ENCODE data around the gene ABCC10.
"Not testable (repeated sequence)": the region's sequence is repeated elsewhere in the genome, so short reads cannot be mapped to it uniquely, and the experiment has no call there.

Gene ABCC10

GRCh38 chr6:43444582-43444981 is 17.2 kb downstream of the ABCC10 start:
- no peak for DNase-seq

DNA sequence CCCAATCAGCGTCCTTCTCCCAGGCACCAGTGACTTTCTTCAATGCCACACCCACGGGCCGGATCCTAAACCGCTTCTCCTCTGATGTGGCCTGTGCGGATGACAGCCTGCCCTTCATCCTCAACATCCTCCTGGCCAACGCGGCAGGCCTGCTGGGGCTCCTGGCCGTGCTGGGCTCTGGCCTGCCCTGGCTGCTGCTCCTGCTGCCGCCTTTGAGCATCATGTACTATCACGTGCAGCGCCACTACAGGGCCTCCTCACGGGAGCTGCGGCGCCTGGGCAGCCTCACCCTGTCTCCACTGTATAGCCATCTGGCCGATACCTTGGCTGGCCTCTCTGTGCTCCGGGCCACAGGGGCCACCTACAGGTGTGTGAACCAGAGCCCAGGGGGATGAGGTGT is 18.2 kb downstream of the ABCC10 start:
- DNase-seq: no peak

GRCh38 chr6:43447604-43448003 is 20.3 kb downstream of the ABCC10 start:
- no peak for DNase-seq

DNA sequence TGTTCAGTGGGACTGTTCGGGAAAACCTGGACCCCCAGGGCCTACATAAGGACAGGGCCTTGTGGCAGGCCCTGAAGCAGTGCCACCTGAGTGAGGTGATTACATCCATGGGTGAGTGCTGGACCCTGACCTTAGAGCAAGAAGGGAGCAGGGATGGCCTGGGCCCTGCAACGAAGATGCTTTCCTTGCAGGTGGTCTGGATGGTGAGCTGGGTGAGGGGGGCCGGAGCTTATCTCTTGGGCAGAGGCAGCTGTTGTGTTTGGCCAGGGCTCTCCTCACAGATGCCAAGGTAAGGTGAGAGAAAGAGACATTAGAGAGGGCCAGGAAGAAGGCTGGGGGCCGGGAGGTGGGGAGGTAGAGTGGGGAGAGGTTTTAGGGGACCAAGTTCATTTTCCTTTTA is 21.6 kb downstream of the ABCC10 start:
- no peak for DNase-seq

GRCh38 chr6:43450699-43451131 is 23.4 kb downstream of the ABCC10 start:
- no peak for DNase-seq

DNA sequence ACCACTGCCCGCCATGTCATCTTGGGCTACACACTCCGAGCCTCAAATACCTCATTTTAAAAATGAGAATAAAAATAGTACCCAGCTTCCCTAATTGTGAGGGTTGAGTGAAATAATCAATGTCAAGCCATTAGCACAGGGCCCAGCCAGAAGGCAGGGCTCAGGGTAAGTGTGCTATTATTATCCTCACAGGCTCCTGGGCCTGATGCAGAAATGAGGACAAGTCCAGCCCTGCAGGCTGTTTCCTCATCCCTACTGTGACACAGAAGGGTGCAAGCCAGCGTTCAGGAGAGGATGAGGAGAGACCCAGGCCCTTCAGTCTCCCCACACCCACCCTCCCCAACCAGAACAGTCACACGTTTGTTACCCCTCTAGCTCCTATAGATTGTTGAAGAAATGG is 24.0 kb downstream of the ABCC10 start:
- DNase-seq: no peak

DNA sequence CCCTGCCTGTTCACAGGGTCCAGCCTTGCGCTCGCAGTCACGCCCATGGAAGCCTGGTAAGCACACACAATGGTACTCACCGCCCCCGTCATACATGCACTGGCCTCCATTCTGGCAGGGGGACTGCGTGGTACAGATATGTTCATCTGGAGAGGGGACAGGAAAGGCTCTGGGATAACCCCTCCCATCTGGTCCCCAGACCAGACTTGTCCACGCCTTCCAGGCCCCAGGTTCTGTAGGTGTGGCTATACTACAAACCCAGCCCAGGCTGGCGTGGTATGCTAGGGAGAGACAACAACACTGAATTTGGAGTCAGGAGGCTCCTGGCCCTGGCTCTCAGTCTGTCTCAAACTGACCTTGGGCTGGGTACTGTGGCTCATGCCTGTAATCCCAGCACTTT is 24.6 kb downstream of the ABCC10 start:
- no peak for DNase-seq

DNA sequence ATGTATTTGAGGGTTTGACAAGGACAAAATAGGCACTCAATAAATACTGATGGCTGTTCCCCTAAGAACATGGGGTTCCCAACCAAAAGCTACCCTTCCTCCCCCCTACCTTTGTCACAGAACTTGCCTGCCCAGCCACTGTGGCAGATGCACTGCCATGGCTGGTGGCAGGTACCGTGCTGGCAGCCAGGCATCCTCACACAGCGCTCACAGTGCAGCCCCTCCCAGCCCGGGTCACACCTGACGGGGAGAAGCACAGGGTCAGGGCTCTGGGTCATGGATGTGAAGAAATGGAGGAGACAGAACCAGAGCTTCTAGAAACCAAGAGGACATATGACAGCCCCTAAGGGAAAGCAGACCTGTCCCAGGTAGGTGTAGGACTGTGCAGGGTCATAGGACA is 25.6 kb downstream of the ABCC10 start:
- no peak for DNase-seq

GRCh38 chr6:43453831-43454230 is 26.5 kb downstream of the ABCC10 start:
- no peak for DNase-seq

DNA sequence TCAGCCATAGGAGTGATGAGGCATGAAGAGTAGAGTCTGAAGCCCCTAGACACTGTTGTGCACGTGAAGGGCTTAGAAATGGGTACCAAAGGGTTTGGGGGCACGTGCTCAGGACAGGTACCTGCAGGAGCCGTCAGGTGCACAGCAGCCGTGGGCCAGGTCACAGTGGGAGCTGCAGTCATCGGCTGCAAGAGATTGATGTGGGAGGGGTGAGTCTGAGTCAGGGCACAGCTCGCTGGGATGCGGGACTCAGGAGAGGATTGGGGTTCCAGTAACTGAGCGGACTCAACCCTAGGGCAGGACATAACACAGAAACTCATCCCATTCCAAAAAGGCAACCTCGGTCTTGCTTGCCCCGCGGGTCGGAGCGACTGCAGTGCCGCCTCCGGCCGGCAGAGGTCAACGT is 27.0 kb downstream of the ABCC10 start:
- peak; percentile 73 for DNase-seq

- no peak for DNase-seq
These were observed 27.6 kb downstream of the ABCC10 start for GRCh38 chr6:43454696-43455530.

- peak; percentile 48 for DNase-seq
These were observed 28.4 kb downstream of the ABCC10 start, which contains the start of gene DLK2 for GRCh38 chr6:43455531-43456428. TSS of gene DLK2 (minus strand) at chr6:43455548. CDS start at chr6:43454825, 723 bp downstream.

GRCh38 chr6:43457643-43458042 is 30.3 kb downstream of the ABCC10 start:
- DNase-seq: no peak

DNA sequence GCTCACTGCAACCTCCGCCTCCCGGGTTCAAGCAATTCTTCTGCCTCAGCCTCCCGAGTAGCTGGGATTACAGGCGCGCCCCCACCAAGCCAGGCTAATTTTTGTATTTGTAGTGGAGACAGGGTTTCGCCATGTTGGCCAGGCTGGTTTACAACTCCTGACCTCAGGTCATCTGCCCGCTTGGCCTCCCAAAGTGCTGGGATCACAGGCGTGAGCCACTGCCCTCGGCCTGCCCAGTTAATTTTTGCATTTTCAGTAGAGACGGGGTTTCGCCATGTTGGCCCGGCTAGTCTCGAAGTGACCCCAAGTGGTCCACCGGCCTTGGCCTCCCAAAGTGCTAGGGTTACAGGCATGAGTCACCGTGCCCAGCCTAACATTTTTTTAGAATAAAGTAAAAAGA is 30.8 kb downstream of the ABCC10 start:
- not testable (repeated sequence) for DNase-seq

DNA sequence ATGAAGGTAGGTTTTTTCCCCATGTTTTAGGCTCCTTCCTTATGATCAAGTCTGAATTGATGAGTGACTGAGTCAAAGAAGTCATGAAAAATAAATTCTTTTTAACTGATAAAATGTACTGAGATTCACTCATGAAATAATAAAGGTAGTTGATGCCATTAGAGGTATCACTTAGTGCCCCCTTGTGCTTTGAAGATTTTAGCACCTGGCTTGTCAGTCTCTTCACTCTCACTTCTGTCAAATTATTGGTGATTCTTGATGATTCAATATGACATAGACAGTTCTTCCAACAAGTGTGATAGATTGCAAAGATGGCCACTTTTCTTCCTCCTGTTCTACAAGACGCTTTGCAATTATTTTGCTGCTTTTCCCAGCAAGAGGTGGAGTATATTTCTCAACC is 32.2 kb downstream of the ABCC10 start:
- no peak for DNase-seq

DNA sequence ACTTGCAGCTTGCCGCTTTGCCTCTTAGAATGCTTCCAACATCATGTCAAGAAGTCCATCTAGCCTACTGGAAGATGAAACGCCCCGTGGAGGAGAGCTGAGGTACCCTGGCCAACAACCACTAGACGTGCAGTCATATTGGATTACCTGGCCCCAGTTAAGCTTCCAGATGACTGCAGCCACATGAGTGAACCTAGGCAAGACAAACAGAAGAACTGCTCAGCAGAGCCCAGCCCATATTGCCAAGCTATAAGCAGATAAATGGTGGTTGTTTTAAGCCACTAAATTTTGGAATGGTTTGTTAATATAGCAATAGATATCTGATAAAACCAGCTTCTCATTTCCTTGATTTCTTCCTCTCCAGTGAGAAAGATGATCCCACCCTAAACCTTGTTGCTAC is 32.7 kb downstream of the ABCC10 start:
- DNase-seq: no peak

DNA sequence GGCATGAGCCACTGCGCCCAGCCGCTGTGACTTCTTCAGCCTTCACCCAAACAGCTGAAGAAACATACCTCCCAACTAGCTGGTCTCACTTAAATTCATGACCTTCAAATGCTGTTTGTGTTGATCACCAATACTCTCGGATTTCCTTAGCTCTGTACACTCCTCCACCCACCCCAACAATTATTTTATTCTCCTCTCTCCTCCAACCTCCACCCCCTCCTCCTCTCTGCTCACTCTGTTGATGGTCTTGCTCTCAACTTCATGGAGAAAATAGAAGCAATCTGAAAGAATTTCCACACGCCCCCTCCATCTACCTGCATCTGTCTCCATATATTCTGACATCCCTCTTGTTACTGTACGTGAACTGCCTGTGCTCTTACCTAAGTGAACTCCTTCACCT is 34.6 kb downstream of the ABCC10 start:
- no peak for DNase-seq

- DNase-seq: no peak
These were observed 37.0 kb downstream of the ABCC10 start for GRCh38 chr6:43464337-43464736.

DNA sequence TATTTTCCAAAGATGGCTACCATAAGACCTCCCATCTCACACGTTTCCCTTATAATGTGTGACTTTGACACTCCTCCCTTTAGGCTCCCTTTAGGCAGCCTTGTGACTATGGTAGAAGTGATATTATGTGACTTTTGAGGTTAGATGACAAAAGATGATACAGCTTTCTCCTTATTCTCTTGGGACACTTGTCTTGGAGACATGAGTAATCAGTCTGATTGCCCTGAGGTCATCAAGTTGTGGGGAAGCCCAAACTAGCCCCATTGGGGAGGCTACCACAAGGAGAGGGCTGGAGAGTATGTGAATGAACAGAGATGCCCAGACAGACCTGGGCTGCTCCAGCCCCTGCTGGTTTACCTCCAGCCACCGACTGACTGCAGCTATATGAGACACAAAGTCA is 38.6 kb downstream of the ABCC10 start:
- no peak for DNase-seq

- DNase-seq: not testable (repeated sequence)
These were observed 39.9 kb downstream of the ABCC10 start for GRCh38 chr6:43467265-43467664.

- DNase-seq: no peak
These were observed 40.4 kb downstream of the ABCC10 start for GRCh38 chr6:43467752-43468151.

DNA sequence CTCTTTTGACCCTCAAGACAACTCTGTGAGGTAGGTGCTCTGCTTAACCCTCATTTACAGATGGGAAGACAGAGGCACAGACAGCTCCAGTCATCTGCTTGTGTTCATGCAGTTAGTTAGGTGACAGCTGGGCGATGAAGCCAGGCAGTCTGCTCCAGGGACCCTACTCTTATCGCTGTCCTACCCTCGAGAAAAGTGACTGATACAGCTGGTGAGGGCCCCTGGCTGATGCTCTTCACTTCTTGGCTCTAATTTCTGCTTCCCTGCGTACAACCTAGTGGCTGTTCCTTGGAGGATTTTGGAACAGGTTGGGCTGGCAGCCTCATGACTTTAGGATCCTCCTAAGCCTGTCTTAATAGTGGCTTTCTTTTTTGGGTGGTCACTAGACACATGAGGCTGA is 40.9 kb downstream of the ABCC10 start:
- DNase-seq: no peak

- DNase-seq: no peak
These were observed 41.7 kb downstream of the ABCC10 start for GRCh38 chr6:43468748-43469681.

All from activated CD4-positive, alpha-beta T cell treated with anti-CD3 and anti-CD28 coated beads, Interleukin-10, Interleukin-2, amounts not matched to agents 100 ng/mL and 50 ng/mL, durations not matched to agents 16 hours and 8 hours (primary cell).